Spleen (tissue), 11 donors: Measurements from ENCODE around the gene VPS51. TPM values are rescaled to one million over a fixed set of nuclear protein-coding genes. Genes with fewer than 3 reads are reported as not detected.

Experiments
- DNase-seq: peaks from one replicate; pipeline ENCODE4 v3.0.0-alpha.2; 2020
- H3K27ac ChIP-seq, 8 donors: fragments of 200-600 bp; sonication (generic) in 7 of 8; 1 replicate in 4 of 8; 2 replicates in 4 of 8; pipeline versions ENCODE4 v1.5.0 to v1.8.0; 2016 to 2021; ENCODE audit warnings: inconsistent platforms in 4 of 8, mild to moderate bottlenecking in 4 of 8, moderate library complexity in 1 of 8
- H3K27me3 ChIP-seq, 7 donors: fragments of 200-600 bp; sonication (generic) in 6 of 7; replicated peaks in 1 of 7; 1 replicate in 4 of 7; 2 replicates in 3 of 7; pipeline versions ENCODE4 v1.5.0 to v1.8.0; 2016 to 2021; ENCODE audit warnings: inconsistent platforms in 3 of 7, mild to moderate bottlenecking in 1 of 7
- H3K36me3 ChIP-seq, 6 donors: fragments of 200-600 bp; sonication (generic) in 5 of 6; 1 replicate in 4 of 6; 2 replicates in 2 of 6; pipeline versions ENCODE4 v1.5.0 to v1.8.0; 2016 to 2021; ENCODE audit warnings: inconsistent platforms in 2 of 6
- H3K4me1 ChIP-seq, 6 donors: fragments of 200-600 bp; sonication (generic) in 5 of 6; 1 replicate in 3 of 6; 2 replicates in 3 of 6; pipeline versions ENCODE4 v1.5.0 to v1.8.0; 2016 to 2021; ENCODE audit warnings: inconsistent platforms in 3 of 6
- H3K4me3 ChIP-seq, 8 donors: fragments of 200-600 bp; sonication (generic) in 7 of 8; 1 replicate in 4 of 8; 2 replicates in 4 of 8; pipeline versions ENCODE4 v1.5.0 to v1.8.0; 2016 to 2021; ENCODE audit warnings: inconsistent platforms in 4 of 8, mild to moderate bottlenecking in 4 of 8, moderate library complexity in 2 of 8
- H3K9me3 ChIP-seq, 8 donors: fragments of 200-600 bp; sonication (generic) in 7 of 8; 1 replicate in 4 of 8; 2 replicates in 4 of 8; pipeline versions ENCODE4 v1.5.0 to v1.8.0; 2016 to 2021; ENCODE audit warnings: inconsistent platforms in 4 of 8
- CTCF ChIP-seq, 11 experiments: fragments of 200-600 bp in 7 of 11; fragments of 450-650 bp in 4 of 11; sonication (generic) in 4 of 11; IDR thresholded peaks in 8 of 11; conservative IDR thresholded peaks in 3 of 11; 1 replicate in 7 of 11; 2 replicates in 4 of 11; pipeline versions ENCODE4 v1.4.0 to v1.8.0; 2016 to 2021; ENCODE audit warnings: antibody characterized with exemption in 11 of 11, inconsistent platforms in 4 of 11, mild to moderate bottlenecking in 1 of 11
- POLR2A ChIP-seq, 3 donors: fragments of 450-650 bp; IDR thresholded peaks; one replicate each; pipeline ENCODE4 v1.5.1; 2017; ENCODE audit warnings: antibody characterized with exemption in 3 of 3, mild to moderate bottlenecking in 1 of 3
- POLR2AphosphoS5 ChIP-seq, 3 donors: sonication (generic); formaldehyde crosslinking; IDR thresholded peaks; one replicate each; pipeline ENCODE4 v1.5.1; 2017; ENCODE audit warnings: antibody characterized with exemption in 3 of 3
- whole genome bisulfite sequencing, 5 donors: extraction: QIAGEN DNeasy Blood & Tissue Kit in 3 of 5; methylation state at CpG; one replicate each; pipeline versions ENCODE4 v1.1.5 to v1.1.7; 2013 to 2018; 5-methylcytosine and 5-hydroxymethylcytosine counted together
- intact Hi-C: fragments of 100-400 bp; cut with DNase I; formaldehyde crosslinking; loops from one replicate; pipeline ENCODE4 v1.15.0; 2023; ENCODE audit warnings: low total_unique reads
- polyA plus RNA-seq, 3 donors: library from polyadenylated mRNA; stranded (reverse); fragments of 200-250 nt; gene quantifications; one replicate each; pipeline ENCODE4 v1.2.1, GENCODE V29; 2013
- total RNA-seq, 7 donors: library from RNA; depleted of rRNA in 3 of 7; stranded (reverse); fragments of >200 nt in 3 of 7; fragmentation: NEBNext Ultra II Directional in 4 of 7; extraction: Animal tissue kit (Norgen Biotek cat#: 25700) in 4 of 7; gene quantifications; one replicate each; pipeline versions ENCODE4 v1.1.0 to v1.2.1, GENCODE V29; 2016 to 2021
- donor health status: healthy with polysubstance abuse.
- donor health status: DM: no; HTN: no; CAD: no; lungs with moderate emphysema.
- donor health status: DM: no; HTN: no; CAD: no.
- donor health status: Bipolar disorder and iron deficiency.
- donor health status: healthy.
- donor health status: DM: no; HTN: no; CAD: no.
- donor health status: DM: yes; HTN: yes; CAD: no.

The VPS51 gene
- total and polyA plus RNA-seq, 10 donors, result 103 to 570 (median 149) TPM

GRCh38 chr11:65083134-65083833, 12.7 kb upstream of the VPS51 start:
- no peaks in the 10 kb centered on the region for H3K9me3 ChIP-seq
- peaks cover 0 to 52% (median 29%) of the 10 kb centered on the region in 6 donors for H3K36me3 ChIP-seq
- peak overlapping the region; percentile 40 to 89 (median 74) for H3K4me3 ChIP-seq
- intact Hi-C loops, result no loop called here
- no peak for DNase-seq
- TF ChIP-seq POLR2A (IDR thresholded peaks at IDR 0.05) (no peak), CTCF (IDR thresholded peaks at IDR 0.05 in 8 of 11, conservative IDR thresholded peaks at IDR 0.05 in 3 of 11) (no peak), POLR2AphosphoS5 (IDR thresholded peaks at IDR 0.05) (no peak)
- 4 to 12% (median 7%) methylated on average over 13 of the region's 13 CpGs for WGBS, 5 donors
- no peaks in the 10 kb centered on the region for H3K27me3 ChIP-seq
- H3K4me1 ChIP-seq, result peaks cover 16 to 51% (median 26%) of the 10 kb centered on the region in 6 donors
- peak overlapping the region; percentile 91 to 98 (median 94) for H3K27ac ChIP-seq

GRCh38 chr11:65083834-65084597, 12.0 kb upstream of the VPS51 start, which contains the start of the genes CDCA5 and ZFPL1:
CDCA5 (minus strand) TSS chr11:65084040; CDS start chr11:65083978, 62 bp downstream.
ZFPL1 (plus strand) TSS chr11:65084222; CDS start chr11:65084699, 477 bp downstream.
- Histone ChIP-seq H3K27ac (peak within 1 kb of the TSS; percentile 91 to 98 (median 94)), H3K4me1 (peaks cover 16 to 48% (median 26%) of the 10 kb centered on the region in 6 donors), H3K4me3 (peak within 1 kb of the TSS; percentile 40 to 89 (median 74)), H3K36me3 (peaks cover 0 to 57% (median 35%) of the 10 kb centered on the region in 6 donors), H3K9me3 (no peaks in the 10 kb centered on the region), H3K27me3 (no peaks in the 10 kb centered on the region)
- WGBS, 5 donors, result 0 to 1% (median 0%) methylated on average over 68 to 79 of the region's 79 CpGs
- TF ChIP-seq CTCF (IDR thresholded peaks at IDR 0.05 in 8 of 11, conservative IDR thresholded peaks at IDR 0.05 in 3 of 11) (peak in 5 of 11 experiments; percentile 13 to 45 (median 34)), POLR2A (IDR thresholded peaks at IDR 0.05) (peak in 2 of 3 donors; percentile 67 to 94), POLR2AphosphoS5 (IDR thresholded peaks at IDR 0.05) (peak; percentile 97 to 99 (median 97))
- intact Hi-C loops, result no loop called here
- peak; percentile 98 for DNase-seq

- 44 to 52% (median 50%) methylated on average over 20 to 23 of the region's 23 CpGs for WGBS, 5 donors
- no peaks in the 10 kb centered on the region for H3K27me3 ChIP-seq
- intact Hi-C loops, result no loop called here
- peaks cover 0 to 57% (median 39%) of the 10 kb centered on the region in 6 donors for H3K36me3 ChIP-seq
- TF ChIP-seq POLR2AphosphoS5 (IDR thresholded peaks at IDR 0.05) (no peak), CTCF (IDR thresholded peaks at IDR 0.05 in 8 of 11, conservative IDR thresholded peaks at IDR 0.05 in 3 of 11) (no peak), POLR2A (IDR thresholded peaks at IDR 0.05) (no peak)
- peak overlapping the region; percentile 40 to 89 (median 74) for H3K4me3 ChIP-seq
- H3K27ac ChIP-seq, result peak overlapping the region; percentile 91 to 98 (median 94)
- no peaks in the 10 kb centered on the region for H3K9me3 ChIP-seq
- peaks cover 16 to 48% (median 26%) of the 10 kb centered on the region in 6 donors for H3K4me1 ChIP-seq
- DNase-seq, result no peak
Measured at GRCh38 chr11:65084598-65085375, 11.2 kb upstream of the VPS51 start.
